AG04449 (cell line): ENCODE data around the gene DHX9.

Experiments
- CTCF ChIA-PET: fragments of 350-600 bp; formaldehyde crosslinking; extraction: SDS; loops from one replicate; lab custom pipeline; 2021; ENCODE audit warnings: antibody characterized with exemption; lab: Yijun Ruan, JAX
- POLR2A ChIA-PET: fragments of 400-600, 350-600 bp; formaldehyde crosslinking; extraction: SDS; loops from one replicate; lab custom pipeline; 2020; ENCODE audit warnings: antibody characterized with exemption, inconsistent platforms; lab: Yijun Ruan, JAX
- DNase-seq: peaks from one replicate; pipeline ENCODE4 v3.0.0-alpha.2; 2010; ENCODE audit warnings: low read depth, low spot score
- H3K4me3 ChIP-seq: 2 replicates; pipeline ENCODE4 v1.5.1; 2011; ENCODE audit warnings: low read depth, mild to moderate bottlenecking, control low read depth, low read length
- TF ChIP-seq, protein P1 (sequence below): IDR thresholded peaks from one replicate; pipeline ENCODE4 v1.5.1; 2011; ENCODE audit warnings: mild to moderate bottlenecking, moderate library complexity, low read length, control low read depth, inconsistent platforms; ENCODE audit not compliant: insufficient read depth; ENCODE audit errors: missing control alignments

DHX9 gene

DNA sequence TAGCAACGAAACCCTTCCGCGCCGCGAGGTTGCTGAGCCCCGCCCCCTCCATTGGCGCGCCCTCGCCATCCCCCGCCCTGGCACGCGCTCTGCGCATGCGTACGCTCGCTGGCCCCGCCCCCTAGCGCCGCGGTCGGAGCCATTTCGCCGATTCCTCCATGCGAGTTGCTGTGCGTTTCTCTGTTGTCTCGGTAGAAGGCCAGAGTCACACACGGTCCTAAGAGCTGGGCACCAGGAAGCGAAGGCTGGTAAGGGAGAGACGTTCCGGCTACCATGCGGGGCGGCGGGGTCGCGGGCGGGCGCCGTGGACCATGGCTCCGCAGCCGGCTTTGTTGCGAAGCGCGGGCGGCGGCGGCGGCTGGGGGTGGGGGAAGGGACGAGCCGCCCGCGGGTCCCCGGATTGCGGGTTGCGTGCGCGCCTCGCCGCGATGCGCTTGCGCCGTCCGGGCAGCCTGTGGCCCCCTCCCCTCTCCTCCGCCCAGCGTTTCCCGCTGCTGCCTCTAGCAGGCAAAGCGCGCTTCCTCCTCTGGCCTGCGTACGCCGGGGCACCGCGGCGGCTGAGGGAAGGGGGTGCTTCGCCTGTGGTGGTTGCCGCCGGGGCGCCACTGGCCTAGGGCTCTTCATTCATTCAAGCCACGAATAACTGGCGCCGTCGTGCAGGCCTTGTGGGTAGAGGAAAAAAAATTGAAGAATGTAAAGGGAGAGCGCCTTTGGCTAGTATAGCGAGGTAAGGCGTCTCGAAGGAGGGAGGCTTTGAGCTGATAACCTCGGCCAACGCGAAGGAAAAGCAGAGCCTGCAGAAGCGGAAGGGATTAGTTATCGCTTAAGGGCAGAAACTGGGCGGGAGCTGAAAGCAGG lies at the start of gene DHX9:
Gene DHX9 (plus strand): TSS at position 139 of the 858 bp plus-strand sequence. CDS start 3,220 bp downstream, outside the sequence.
- TF ChIP-seq, protein P1, sequence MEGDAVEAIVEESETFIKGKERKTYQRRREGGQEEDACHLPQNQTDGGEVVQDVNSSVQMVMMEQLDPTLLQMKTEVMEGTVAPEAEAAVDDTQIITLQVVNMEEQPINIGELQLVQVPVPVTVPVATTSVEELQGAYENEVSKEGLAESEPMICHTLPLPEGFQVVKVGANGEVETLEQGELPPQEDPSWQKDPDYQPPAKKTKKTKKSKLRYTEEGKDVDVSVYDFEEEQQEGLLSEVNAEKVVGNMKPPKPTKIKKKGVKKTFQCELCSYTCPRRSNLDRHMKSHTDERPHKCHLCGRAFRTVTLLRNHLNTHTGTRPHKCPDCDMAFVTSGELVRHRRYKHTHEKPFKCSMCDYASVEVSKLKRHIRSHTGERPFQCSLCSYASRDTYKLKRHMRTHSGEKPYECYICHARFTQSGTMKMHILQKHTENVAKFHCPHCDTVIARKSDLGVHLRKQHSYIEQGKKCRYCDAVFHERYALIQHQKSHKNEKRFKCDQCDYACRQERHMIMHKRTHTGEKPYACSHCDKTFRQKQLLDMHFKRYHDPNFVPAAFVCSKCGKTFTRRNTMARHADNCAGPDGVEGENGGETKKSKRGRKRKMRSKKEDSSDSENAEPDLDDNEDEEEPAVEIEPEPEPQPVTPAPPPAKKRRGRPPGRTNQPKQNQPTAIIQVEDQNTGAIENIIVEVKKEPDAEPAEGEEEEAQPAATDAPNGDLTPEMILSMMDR = peak; percentile 53
- ChIA-PET POLR2A (no interaction called here), CTCF (no interaction called here)
- peak within 1 kb of the TSS; percentile 94 for H3K4me3 ChIP-seq
- DNase-seq = no peak

DNA sequence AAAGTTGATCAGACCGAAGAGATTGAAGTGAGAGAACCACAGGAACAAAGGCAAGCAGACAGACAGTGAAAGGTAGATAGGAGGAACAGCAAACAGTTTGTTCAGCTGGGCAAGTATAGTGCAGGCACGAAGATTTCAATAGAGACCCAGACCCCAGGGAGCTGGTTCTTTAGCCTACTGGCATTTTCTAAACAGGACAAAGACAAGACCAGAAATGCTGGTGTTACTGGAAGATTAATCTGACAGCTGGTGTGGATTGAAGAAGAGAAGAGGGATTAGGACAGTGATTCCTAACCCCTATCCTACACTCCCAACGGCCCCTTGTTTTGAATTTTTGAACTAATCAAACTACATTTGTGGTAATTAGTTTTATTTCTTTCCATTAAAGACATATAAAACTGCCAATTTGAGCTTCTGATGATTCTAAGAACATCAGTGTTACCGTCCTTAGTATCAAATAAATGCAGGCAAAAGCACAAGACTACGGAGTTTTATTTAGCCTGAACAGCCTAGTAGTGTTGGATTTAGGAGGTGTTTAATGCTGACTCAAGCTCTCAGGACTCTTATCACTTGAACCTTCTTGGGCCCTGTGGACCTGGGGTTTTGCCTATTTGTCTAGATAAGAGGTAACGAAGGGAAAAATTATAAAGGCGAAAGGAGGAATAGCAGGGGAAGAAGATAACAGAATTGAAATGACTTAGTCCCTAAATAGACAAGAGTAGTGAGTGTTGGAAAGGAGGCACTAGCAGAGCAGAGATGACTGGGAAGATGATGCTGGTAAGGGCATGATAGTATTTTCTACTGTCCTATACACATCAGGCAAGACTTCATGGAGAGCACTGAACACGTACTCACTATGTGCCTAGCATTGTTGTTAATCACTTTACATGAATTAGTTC lies 47.6 kb upstream of the DHX9 start:
- ChIA-PET POLR2A (interaction anchor here (0.6 kb wide), 1 partner anchor 177 kb away, joined by 3 read pairs; no protein-coding TSS in a partner anchor), CTCF (interaction anchor here (1.7 to 13.7 kb wide), 2 partner anchors 9 to 193 kb away, joined by 4 to 997 read pairs; partner anchors contain the start of genes RGS16 and RNASEL)
- H3K4me3 ChIP-seq = no peak overlapping the region
- DNase-seq = no peak
- TF ChIP-seq, protein P1 = no peak

DNA sequence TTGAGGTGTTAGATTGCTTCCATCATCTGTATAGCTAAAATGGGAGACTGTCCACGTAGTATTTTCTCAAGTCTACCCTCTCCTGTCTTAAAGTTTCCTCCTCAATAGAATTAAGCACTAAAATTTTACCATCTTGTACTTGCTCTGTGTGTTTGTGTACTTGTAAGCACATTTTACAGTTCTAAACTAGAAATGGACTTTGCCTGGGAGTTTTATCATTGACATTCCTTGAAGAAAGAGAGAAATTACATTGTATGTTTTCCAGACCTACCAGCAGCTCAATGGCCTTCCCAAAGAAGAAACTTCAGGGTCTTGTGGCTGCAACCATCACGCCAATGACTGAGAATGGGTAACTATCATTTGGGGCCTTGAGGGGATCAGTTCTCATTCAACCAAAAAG lies 45.1 kb upstream of the DHX9 start:
- TF ChIP-seq, protein P1 = no peak
- no peak for DNase-seq
- no peak overlapping the region for H3K4me3 ChIP-seq
- ChIA-PET POLR2A (no interaction called here), CTCF (interaction anchor here (1.2 kb wide), 2 partner anchors 10 to 198 kb away, joined by 3 to 6 read pairs; no protein-coding TSS in a partner anchor)

DNA sequence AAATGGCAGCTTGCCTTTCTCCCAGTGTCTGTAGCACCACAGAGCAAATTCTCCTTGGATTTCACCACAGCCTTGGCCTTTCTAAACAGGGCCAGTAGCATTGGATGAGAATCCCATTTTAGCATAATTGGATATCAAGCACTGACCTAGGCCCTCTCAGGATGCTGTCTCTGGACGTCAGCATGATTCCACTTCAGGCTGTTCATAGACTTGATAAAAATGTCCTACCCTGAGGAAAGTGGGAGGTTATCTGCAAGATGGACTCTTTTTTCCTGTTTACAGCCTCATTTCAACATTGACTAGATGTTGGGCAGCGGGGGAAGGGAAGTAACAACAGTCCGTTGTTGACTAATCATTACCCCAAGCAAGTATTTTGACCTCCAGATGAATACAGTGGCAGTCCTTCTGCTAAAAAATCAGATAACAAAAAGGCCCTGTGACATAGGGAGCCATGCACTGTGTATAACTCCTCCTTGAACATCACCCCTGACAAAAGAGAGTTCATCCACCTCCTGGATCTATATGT lies 44.4 kb upstream of the DHX9 start:
- TF ChIP-seq, protein P1 = no peak
- no peak for DNase-seq
- ChIA-PET POLR2A (no interaction called here), CTCF (interaction anchor here (1.2 kb wide), 2 partner anchors 10 to 199 kb away, joined by 3 to 6 read pairs; no protein-coding TSS in a partner anchor)
- H3K4me3 ChIP-seq = no peak overlapping the region

DNA sequence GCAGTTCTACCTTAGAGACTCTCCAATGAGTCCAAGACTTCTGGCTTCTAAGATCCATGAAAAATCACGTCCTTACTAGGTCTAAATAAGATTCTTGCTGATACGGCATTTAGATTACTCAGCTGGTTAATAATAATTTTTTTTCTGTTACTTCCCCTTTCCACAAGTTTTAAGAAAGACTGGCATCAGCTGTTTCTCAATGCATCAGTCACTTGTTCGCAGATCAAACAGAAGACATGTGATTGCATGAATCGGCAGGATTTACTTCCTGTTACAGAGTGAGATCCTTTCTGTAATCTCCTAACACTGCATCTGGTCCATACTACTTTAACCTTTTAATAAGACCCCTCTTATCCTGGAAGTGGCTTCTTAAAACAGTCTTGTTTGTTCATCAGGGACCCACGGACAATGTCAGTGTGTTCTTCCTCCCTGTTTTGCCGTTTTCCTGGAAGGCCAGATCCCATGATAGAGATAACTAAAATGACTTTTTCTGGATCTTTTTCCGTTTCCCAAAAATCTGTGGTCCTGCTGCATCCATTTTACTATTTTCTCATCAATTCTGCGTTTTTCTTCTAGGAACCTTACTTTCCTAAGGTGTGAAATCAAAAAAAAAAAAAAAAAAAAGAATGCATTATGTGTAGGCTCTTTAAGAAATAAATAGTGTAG lies 43.5 kb upstream of the DHX9 start:
- ChIA-PET CTCF (interaction anchor here (2.1 kb wide), 1 partner anchor 9 kb away, joined by 9 read pairs; no protein-coding TSS in a partner anchor), POLR2A (no interaction called here)
- TF ChIP-seq, protein P1 = no peak
- DNase-seq = no peak
- H3K4me3 ChIP-seq = no peak overlapping the region
